ENCODE data around the gene GPATCH1.

GPATCH1 gene

DNA sequence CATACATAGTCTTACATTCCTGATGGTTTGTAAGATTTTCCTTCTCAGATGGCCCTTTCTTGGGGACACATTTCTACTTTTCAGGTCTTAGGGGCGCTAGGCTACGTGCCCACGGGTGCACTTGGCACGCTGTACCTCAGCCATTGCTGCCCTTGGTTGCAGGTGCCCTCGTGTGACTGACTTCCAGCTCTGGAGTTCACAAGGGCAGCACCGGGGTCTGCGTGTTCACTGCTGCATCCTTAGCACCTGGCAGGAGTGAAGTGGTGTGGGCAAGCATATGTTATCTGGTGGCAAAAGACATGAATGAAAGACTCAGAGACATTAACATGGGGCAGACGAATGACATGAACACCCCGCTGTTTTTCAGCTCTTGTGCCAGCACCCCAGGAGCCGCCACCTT is 37.7 kb downstream of the GPATCH1 start:
- TF ChIP-seq TAF1 (IDR thresholded peaks at IDR 0.05; ENCODE audit: borderline replicate concordance, insufficient read depth, low read length), result no peak
- no peak for TF ChIP-seq SIN3A (IDR thresholded peaks at IDR 0.05; ENCODE audit: borderline replicate concordance, insufficient read depth, low read length)
- TF ChIP-seq POLR2AphosphoS5 (IDR thresholded peaks at IDR 0.05; ENCODE audit: low read depth, low read length), result no peak
- TF ChIP-seq FOXP2 (optimal IDR thresholded peaks at IDR 0.05; ENCODE audit: borderline replicate concordance, extremely low read depth, extremely low read length, insufficient read depth), result no peak
- TF ChIP-seq, protein P1, sequence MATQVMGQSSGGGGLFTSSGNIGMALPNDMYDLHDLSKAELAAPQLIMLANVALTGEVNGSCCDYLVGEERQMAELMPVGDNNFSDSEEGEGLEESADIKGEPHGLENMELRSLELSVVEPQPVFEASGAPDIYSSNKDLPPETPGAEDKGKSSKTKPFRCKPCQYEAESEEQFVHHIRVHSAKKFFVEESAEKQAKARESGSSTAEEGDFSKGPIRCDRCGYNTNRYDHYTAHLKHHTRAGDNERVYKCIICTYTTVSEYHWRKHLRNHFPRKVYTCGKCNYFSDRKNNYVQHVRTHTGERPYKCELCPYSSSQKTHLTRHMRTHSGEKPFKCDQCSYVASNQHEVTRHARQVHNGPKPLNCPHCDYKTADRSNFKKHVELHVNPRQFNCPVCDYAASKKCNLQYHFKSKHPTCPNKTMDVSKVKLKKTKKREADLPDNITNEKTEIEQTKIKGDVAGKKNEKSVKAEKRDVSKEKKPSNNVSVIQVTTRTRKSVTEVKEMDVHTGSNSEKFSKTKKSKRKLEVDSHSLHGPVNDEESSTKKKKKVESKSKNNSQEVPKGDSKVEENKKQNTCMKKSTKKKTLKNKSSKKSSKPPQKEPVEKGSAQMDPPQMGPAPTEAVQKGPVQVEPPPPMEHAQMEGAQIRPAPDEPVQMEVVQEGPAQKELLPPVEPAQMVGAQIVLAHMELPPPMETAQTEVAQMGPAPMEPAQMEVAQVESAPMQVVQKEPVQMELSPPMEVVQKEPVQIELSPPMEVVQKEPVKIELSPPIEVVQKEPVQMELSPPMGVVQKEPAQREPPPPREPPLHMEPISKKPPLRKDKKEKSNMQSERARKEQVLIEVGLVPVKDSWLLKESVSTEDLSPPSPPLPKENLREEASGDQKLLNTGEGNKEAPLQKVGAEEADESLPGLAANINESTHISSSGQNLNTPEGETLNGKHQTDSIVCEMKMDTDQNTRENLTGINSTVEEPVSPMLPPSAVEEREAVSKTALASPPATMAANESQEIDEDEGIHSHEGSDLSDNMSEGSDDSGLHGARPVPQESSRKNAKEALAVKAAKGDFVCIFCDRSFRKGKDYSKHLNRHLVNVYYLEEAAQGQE (IDR thresholded peaks at IDR 0.05; ENCODE audit: insufficient read depth in 1 of 2, low read depth in 2 of 2, low read length in 2 of 2), result no peak

DNA sequence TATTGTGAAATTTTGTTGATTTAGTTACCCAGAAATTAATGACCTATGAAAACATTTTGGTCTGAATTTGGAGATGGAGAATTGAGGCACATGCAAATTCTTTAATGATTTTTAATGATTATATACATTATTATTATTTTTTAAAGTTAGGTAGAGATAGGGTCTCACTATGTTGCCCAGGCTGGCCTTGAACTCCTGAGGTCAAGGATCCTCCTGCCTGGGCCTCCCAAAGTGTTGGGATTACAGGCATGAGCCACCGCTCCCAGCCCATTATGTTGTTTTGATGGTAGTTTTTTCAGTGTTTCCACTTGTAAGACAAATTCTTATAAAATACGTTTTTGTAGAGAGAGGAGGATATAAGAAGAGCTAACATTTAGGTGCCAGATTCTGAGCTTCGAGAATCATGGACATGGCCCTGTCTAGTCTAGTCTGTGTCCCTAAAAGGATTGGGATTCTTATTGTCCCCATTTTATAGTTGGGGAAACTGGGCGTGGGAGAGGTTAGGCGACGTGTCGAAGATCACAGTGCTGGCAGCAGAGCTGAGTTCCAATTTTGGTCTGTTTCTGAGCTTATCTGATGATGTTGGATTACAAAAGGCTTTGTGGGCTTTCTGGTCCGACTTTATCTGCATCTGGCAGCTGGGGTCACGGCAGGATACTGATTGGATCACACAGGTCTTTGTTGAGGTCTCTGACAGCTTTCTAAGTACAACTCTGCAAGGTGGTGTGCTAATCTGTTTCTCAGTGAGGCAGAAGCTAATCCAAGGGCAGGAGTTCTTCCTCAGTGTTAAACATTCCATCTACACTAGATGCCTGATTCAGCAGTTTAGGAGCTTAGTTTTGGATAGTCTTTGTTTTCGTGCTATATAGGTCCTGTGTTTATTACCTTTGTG is 43.5 kb downstream of the GPATCH1 start:
- TF ChIP-seq SIN3A (IDR thresholded peaks at IDR 0.05; ENCODE audit: borderline replicate concordance, insufficient read depth, low read length) (no peak), FOXP2 (optimal IDR thresholded peaks at IDR 0.05; ENCODE audit: borderline replicate concordance, extremely low read depth, extremely low read length, insufficient read depth) (no peak), POLR2AphosphoS5 (IDR thresholded peaks at IDR 0.05; ENCODE audit: low read depth, low read length) (no peak), TAF1 (IDR thresholded peaks at IDR 0.05; ENCODE audit: borderline replicate concordance, insufficient read depth, low read length) (no peak)
- TF ChIP-seq, protein P1 (IDR thresholded peaks at IDR 0.05; ENCODE audit: insufficient read depth in 1 of 2, low read depth in 2 of 2, low read length in 2 of 2), result no peak

DNA sequence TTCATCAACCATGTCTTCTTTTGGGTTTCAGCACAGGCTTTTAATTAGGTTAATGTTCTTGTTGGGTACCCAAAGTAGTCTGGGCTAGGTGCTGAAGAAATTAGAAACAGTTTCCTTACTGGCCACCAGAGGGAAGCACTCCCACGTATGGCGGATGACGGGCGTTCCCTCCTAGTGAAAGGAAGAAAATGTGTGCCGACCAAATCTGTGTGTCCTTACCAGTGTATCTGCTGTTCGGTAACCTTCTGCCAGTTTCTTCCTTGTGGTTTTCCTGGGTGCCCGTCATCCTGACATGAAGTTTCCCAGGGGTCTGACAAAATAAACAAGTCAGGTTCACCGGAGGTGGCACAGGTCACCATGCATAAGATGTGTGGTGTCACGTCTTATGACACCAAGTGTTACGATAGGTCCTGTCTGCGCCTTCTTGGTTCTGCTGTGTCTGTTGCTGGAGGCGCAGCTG is 45.0 kb downstream of the GPATCH1 start:
- TF ChIP-seq, protein P1 (IDR thresholded peaks at IDR 0.05; ENCODE audit: insufficient read depth in 1 of 2, low read depth in 2 of 2, low read length in 2 of 2), result no peak
- no peak for TF ChIP-seq TAF1 (IDR thresholded peaks at IDR 0.05; ENCODE audit: borderline replicate concordance, insufficient read depth, low read length)
- TF ChIP-seq POLR2AphosphoS5 (IDR thresholded peaks at IDR 0.05; ENCODE audit: low read depth, low read length), result no peak
- TF ChIP-seq FOXP2 (optimal IDR thresholded peaks at IDR 0.05; ENCODE audit: borderline replicate concordance, extremely low read depth, extremely low read length, insufficient read depth), result no peak
- no peak for TF ChIP-seq SIN3A (IDR thresholded peaks at IDR 0.05; ENCODE audit: borderline replicate concordance, insufficient read depth, low read length)

DNA sequence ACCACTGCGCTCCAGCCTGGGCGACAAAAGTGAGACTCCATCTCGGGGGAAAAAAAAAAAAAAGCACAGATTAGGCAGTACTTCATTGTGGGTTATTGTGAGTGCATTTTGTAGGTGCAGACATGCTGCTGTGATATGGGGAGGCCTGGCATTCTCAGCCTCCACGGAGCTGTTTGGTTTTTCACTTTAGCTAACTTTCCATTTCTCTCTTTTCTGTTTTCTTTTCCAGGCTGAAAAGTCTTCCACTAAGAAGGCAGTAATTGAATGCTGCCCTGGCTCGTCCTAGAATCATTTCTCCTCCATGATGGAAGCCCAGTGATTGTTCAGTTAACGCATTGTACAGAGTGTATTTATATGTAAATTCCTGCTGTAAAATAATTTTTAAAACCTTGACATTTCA is 48.9 kb downstream of the GPATCH1 start:
- TF ChIP-seq FOXP2 (optimal IDR thresholded peaks at IDR 0.05; ENCODE audit: borderline replicate concordance, extremely low read depth, extremely low read length, insufficient read depth), result no peak
- TF ChIP-seq, protein P1 (IDR thresholded peaks at IDR 0.05; ENCODE audit: insufficient read depth in 1 of 2, low read depth in 2 of 2, low read length in 2 of 2), result no peak
- TF ChIP-seq POLR2AphosphoS5 (IDR thresholded peaks at IDR 0.05; ENCODE audit: low read depth, low read length), result no peak
- TF ChIP-seq SIN3A (IDR thresholded peaks at IDR 0.05; ENCODE audit: borderline replicate concordance, insufficient read depth, low read length), result no peak
- no peak for TF ChIP-seq TAF1 (IDR thresholded peaks at IDR 0.05; ENCODE audit: borderline replicate concordance, insufficient read depth, low read length)
